Transverse colon (tissue), 4 donors: ENCODE results near the gene DTX1. TPM values are rescaled to one million over a fixed set of nuclear protein-coding genes. Genes with fewer than 3 reads are reported as not detected.

ENCODE experiments used
- DNase-seq: peaks from one replicate; pipeline ENCODE4 v3.0.0-alpha.2; 2019
- H3K27ac ChIP-seq, 4 donors: fragments of 200-600 bp; sonication (generic); 2 replicates each; pipeline ENCODE4 v1.5.1; 2016 to 2018; ENCODE audit warnings: inconsistent platforms in 4 of 4
- H3K27me3 ChIP-seq: fragments of 200-600 bp; sonication (generic); 2 replicates; pipeline ENCODE4 v1.5.1; 2017; ENCODE audit warnings: inconsistent platforms
- H3K36me3 ChIP-seq, 4 donors: fragments of 200-600 bp; sonication (generic); 2 replicates each; pipeline ENCODE4 v1.5.1; 2017 to 2019; ENCODE audit warnings: inconsistent platforms in 4 of 4
- H3K4me1 ChIP-seq, 4 donors: fragments of 200-600 bp; sonication (generic); 2 replicates each; pipeline ENCODE4 v1.5.1; 2017 to 2020; ENCODE audit warnings: inconsistent platforms in 4 of 4
- H3K4me3 ChIP-seq, 4 donors: fragments of 200-600 bp; sonication (generic); 1 replicate in 1 of 4; 2 replicates in 3 of 4; pipeline versions ENCODE4 v1.5.1 to v1.6.1; 2017 to 2019; ENCODE audit warnings: inconsistent platforms in 4 of 4
- H3K9me3 ChIP-seq, 2 donors: fragments of 200-600 bp; sonication (generic); 2 replicates each; pipeline ENCODE4 v1.5.1; 2017 to 2019; ENCODE audit warnings: inconsistent platforms in 2 of 2
- EP300 ChIP-seq: sonication (generic); formaldehyde crosslinking; IDR thresholded peaks from one replicate; pipeline ENCODE4 v1.6.1; 2017; ENCODE audit warnings: antibody characterized with exemption, low read depth
- POLR2A ChIP-seq: fragments of 450-650 bp; IDR thresholded peaks from one replicate; pipeline ENCODE4 v1.6.1; 2016; ENCODE audit warnings: antibody characterized with exemption, mild to moderate bottlenecking, moderate library complexity
- POLR2AphosphoS5 ChIP-seq, 3 donors: sonication (generic); formaldehyde crosslinking; IDR thresholded peaks; one replicate each; pipeline ENCODE4 v1.6.1; 2016; ENCODE audit warnings: antibody characterized with exemption in 3 of 3
- WGBS, 2 donors: methylation state at CpG; one replicate each; pipeline ENCODE4 v1.1.5; 2018; ENCODE audit warnings: low coverage in 1 of 2; 5-methylcytosine and 5-hydroxymethylcytosine counted together
- in situ Hi-C, 4 donors: fragments of 200-750 bp; cut with MboI; loops; one replicate each; pipeline versions ENCODE4 v1.15.0 to v1.15.1; 2017; ENCODE audit warnings: low sequenced_read_pairs in 3 of 4, low pct_ligation_motif_present in 1 of 4, low pct_unique_long_range_greater_than_20kb in 1 of 4
- intact Hi-C: fragments of 100-400 bp; cut with DNase I; formaldehyde crosslinking; loops from one replicate; pipeline ENCODE4 v1.15.1; 2023; ENCODE audit warnings: low total_unique reads
- total RNA-seq, 4 donors: library from RNA; depleted of rRNA; stranded (reverse); fragments of >200 nt; gene quantifications; one replicate each; pipeline ENCODE4 v1.1.0, GENCODE V29; 2016
- TF ChIP-seq, protein P1 (sequence below), 5 experiments: fragments of 200-600 bp in 3 of 5; fragments of 450-650 bp in 2 of 5; sonication (generic) in 3 of 5; IDR thresholded peaks; 1 replicate in 2 of 5; 2 replicates in 3 of 5; pipeline ENCODE4 v1.5.1; 2016 to 2017; ENCODE audit warnings: antibody characterized with exemption in 5 of 5, inconsistent platforms in 3 of 5, mild to moderate bottlenecking in 2 of 5, moderate library complexity in 1 of 5

Gene DTX1
- total RNA-seq, 4 donors from 2014 or later: 1.00 to 4.3 (median 3.0) TPM

DNA sequence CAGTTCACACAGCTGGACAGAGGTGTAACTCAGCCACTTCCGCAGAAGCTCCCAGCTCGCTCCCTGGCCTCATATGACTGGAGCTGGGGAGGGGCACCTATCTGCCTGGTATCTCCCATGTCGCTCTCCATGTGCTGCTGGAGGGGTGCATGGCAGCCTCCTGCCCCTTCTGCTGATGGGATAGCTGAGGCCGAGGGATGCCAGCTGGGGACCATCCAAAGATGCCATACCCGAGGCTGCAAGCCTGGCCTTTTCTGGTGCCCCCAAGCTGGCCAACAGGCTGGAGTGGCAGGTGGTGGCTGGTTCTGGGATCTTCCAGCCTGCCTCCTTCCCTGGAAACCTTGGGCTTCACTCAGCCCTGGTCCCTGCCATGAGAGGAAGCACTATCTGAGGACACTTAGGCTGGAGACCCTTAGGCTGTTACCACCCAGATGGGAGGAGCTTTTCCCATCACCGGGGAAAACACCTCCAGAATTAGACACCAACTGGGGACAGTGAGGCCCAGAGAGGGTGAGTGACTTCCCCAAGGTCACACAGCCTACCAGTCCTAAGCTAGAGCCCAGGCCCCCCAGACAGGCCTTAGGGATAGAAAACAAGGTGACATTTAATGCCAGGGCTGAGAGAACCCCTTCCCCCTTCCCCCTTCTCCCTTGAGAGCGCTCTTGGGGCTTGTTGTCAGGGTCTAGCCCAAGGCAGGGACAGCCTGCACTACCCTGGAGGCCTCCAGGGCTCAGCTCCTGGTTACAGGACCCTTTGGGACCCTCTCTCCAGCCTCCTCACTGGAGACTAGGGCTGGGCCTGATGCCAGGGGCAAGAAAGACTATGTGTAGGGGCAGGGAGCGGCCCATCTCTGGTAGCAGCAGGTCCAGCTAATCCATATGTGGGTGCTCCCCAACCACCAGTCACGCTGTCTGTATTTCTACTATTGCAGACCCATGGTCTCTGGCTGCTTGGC, 7.1 kb downstream of the DTX1 start:
- no peak overlapping the region for H3K27ac ChIP-seq
- no peaks in the 10 kb centered on the region for H3K36me3 ChIP-seq
- TF ChIP-seq POLR2A (no peak), POLR2AphosphoS5 (IDR thresholded peaks at IDR 0.05) (no peak), EP300 (no peak)
- TF ChIP-seq, protein P1, sequence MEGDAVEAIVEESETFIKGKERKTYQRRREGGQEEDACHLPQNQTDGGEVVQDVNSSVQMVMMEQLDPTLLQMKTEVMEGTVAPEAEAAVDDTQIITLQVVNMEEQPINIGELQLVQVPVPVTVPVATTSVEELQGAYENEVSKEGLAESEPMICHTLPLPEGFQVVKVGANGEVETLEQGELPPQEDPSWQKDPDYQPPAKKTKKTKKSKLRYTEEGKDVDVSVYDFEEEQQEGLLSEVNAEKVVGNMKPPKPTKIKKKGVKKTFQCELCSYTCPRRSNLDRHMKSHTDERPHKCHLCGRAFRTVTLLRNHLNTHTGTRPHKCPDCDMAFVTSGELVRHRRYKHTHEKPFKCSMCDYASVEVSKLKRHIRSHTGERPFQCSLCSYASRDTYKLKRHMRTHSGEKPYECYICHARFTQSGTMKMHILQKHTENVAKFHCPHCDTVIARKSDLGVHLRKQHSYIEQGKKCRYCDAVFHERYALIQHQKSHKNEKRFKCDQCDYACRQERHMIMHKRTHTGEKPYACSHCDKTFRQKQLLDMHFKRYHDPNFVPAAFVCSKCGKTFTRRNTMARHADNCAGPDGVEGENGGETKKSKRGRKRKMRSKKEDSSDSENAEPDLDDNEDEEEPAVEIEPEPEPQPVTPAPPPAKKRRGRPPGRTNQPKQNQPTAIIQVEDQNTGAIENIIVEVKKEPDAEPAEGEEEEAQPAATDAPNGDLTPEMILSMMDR (IDR thresholded peaks at IDR 0.05): no peak
- H3K9me3 ChIP-seq: no peaks in the 10 kb centered on the region
- intact Hi-C loops: no loop called here
- in situ Hi-C loops: no loop called here
- WGBS, 2 donors: 83% methylated on average over 9 of the region's 9 CpGs; no CpG with 5 or more reads in 1 of the 2 donors
- no peaks in the 10 kb centered on the region for H3K4me1 ChIP-seq
- no peak for DNase-seq
- no peak overlapping the region for H3K4me3 ChIP-seq
- H3K27me3 ChIP-seq: peaks cover 31% of the 10 kb centered on the region

DNA sequence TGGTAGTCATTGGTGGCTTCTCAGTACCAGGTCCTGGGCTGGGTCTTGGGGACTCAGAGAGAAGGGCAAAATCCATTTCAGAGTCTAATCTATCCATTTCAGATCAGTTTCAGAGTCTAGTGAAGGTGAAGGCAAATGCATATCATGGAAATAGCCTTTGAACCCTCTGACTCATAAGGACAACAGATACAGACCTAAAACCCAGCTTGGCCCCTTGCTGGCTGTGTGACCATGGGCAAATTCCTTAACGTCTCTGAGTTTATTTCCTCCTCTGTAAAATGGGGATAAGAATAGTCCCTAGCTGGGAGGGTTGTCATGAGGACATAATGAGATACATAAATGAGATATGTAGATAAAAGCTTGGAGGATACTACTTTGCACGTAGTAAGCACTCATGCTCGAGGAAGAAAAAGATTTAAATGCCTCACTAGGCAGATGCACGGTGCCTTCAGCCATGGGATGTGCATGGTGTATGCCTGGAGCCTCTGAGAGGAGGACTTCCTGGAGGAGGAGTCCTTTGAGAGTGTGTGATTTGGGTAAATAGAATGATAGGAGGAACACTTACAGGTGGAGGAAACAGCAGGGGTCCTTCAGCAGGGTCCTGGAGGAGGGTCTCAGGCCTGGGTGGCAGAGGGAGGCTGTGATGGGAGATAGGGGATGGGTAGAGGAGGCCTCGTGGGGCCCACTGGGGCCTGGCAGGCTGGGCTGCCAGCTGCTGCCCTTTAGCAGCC, 8.0 kb downstream of the DTX1 start:
- 52 to 62% methylated on average over 4 to 5 of the region's 5 CpGs for WGBS, 2 donors
- no peak overlapping the region for H3K4me3 ChIP-seq
- H3K9me3 ChIP-seq: no peaks in the 10 kb centered on the region
- intact Hi-C loops (no loop called here), in situ Hi-C loops (no loop called here)
- H3K27ac ChIP-seq: no peak overlapping the region
- H3K27me3 ChIP-seq: peaks cover 31% of the 10 kb centered on the region
- no peak for TF ChIP-seq POLR2AphosphoS5 (IDR thresholded peaks at IDR 0.05)
- no peak for TF ChIP-seq EP300
- no peak for TF ChIP-seq POLR2A
- TF ChIP-seq, protein P1 (IDR thresholded peaks at IDR 0.05): no peak
- peaks cover 0 to 6% (median 0%) of the 10 kb centered on the region in 4 donors for H3K4me1 ChIP-seq
- H3K36me3 ChIP-seq: no peaks in the 10 kb centered on the region
- DNase-seq: no peak

DNA sequence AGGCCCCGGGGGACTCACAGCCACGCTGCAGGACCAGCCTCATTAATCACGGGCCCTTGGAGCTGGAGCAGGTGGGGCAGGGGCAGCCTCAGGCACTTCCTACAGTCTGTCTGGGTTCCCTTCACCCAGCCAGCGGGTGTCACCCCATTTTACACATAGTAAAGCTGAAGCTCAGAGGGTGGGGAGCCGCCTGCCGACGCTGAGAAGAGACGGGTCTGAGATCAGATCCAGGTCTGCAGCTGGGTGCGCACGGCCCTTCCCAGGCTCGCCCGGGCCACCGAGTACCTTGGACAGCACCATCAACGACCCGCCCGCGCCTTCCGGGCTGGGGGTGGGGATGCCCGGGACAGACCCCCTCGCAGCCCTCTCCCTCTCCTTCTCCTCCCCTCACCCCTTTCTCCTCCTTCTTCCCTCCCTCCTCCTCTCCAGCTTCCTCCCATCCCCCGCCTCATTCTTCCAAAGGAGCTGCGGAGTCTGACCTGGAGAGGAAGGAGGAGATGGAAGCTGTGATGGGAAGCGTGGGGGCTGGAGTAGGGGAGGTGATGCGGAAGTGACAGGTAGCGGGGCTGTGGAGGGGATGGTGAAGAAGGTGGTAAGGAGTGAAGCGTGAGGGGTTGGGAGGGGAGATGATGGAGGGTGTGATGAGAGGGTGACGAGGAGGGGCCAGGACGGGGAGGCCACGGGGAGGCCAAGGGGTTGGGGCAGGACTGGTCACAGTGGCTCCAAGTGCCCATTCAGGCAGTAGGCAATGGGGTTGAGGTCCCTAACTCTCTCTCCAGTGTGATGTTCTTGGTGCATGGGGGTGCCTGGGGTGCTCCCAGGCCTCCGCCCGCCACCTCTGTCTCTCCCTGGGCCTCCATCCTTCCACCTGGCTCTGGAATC, 8.8 kb downstream of the DTX1 start:
- DNase-seq: no peak
- WGBS, 2 donors: 24% methylated on average over 31 of the region's 31 CpGs; no CpG with 5 or more reads in 1 of the 2 donors
- intact Hi-C loops: no loop called here

More for the DNA sequence above, 8.8 kb downstream of the DTX1 start:
- H3K36me3 ChIP-seq: no peaks in the 10 kb centered on the region
- peaks cover 0 to 6% (median 0%) of the 10 kb centered on the region in 4 donors for H3K4me1 ChIP-seq
- TF ChIP-seq POLR2A (no peak), EP300 (no peak), POLR2AphosphoS5 (IDR thresholded peaks at IDR 0.05) (no peak)
- TF ChIP-seq, protein P1 (IDR thresholded peaks at IDR 0.05): no peak
- no peak overlapping the region for H3K4me3 ChIP-seq
- H3K27me3 ChIP-seq: peaks cover 31% of the 10 kb centered on the region
- H3K9me3 ChIP-seq: no peaks in the 10 kb centered on the region
- in situ Hi-C loops: no loop called here
- no peak overlapping the region for H3K27ac ChIP-seq
